ENCODE results near the gene TEDDM1.
"Not testable (repeated sequence)": the region's sequence is repeated elsewhere in the genome, so short reads cannot be mapped to it uniquely, and the experiment has no call there.

The TEDDM1 gene

GRCh38 chr1:182380199-182380598, 20.3 kb downstream of the TEDDM1 start:
- no peak for DNase-seq (ENCODE audit: low read depth)

- DNase-seq (ENCODE audit: low read depth): not testable (repeated sequence)
Observed at GRCh38 chr1:182379781-182380180, 20.7 kb downstream of the TEDDM1 start.

GRCh38 chr1:182376936-182377574, 23.4 kb downstream of the TEDDM1 start:
- DNase-seq (ENCODE audit: low read depth): no peak

- no peak for DNase-seq (ENCODE audit: low read depth)
Observed at GRCh38 chr1:182374101-182374834, 26.2 kb downstream of the TEDDM1 start.

- DNase-seq (ENCODE audit: low read depth): no peak
Observed at GRCh38 chr1:182370532-182370931, 29.9 kb downstream of the TEDDM1 start.

GRCh38 chr1:182368903-182369302, 31.6 kb downstream of the TEDDM1 start:
- no peak for DNase-seq (ENCODE audit: low read depth)

- DNase-seq (ENCODE audit: low read depth): no peak
Observed at GRCh38 chr1:182368358-182368757, 32.1 kb downstream of the TEDDM1 start.

- DNase-seq (ENCODE audit: low read depth): no peak
Observed at GRCh38 chr1:182367926-182368325, 32.5 kb downstream of the TEDDM1 start.

GRCh38 chr1:182366596-182366995, 33.9 kb downstream of the TEDDM1 start:
- DNase-seq (ENCODE audit: low read depth): no peak

- no peak for DNase-seq (ENCODE audit: low read depth)
Observed at GRCh38 chr1:182359645-182360044, 40.8 kb downstream of the TEDDM1 start.

- DNase-seq (ENCODE audit: low read depth): no peak
Observed at GRCh38 chr1:182357913-182358312, 42.6 kb downstream of the TEDDM1 start.

- no peak for DNase-seq (ENCODE audit: low read depth)
Observed at GRCh38 chr1:182357171-182357570, 43.3 kb downstream of the TEDDM1 start.

- no peak for DNase-seq (ENCODE audit: low read depth)
Observed at GRCh38 chr1:182355723-182356098, 44.8 kb downstream of the TEDDM1 start.

- no peak for DNase-seq (ENCODE audit: low read depth)
Observed at GRCh38 chr1:182351790-182352364, 48.6 kb downstream of the TEDDM1 start.

GRCh38 chr1:182350839-182351238, 49.6 kb downstream of the TEDDM1 start:
- DNase-seq (ENCODE audit: low read depth): no peak

GRCh38 chr1:182348961-182349747, 51.3 kb downstream of the TEDDM1 start:
- DNase-seq (ENCODE audit: low read depth): no peak

Measured in stimulated activated CD8-positive, alpha-beta memory T cell treated with anti-CD3 and anti-CD28 coated beads, Interleukin-7, amount 100 ng/mL, for 24 hours (primary cell).